H1 (cell line): ENCODE data around the gene ZNF200. TPM values are rescaled to one million over a fixed set of nuclear protein-coding genes. Genes with fewer than 3 reads are reported as not detected.

Experiments used
- RFX5 ChIP-seq: IDR thresholded peaks from 2 replicates; pipeline ENCODE4 v1.6.1; 2011; ENCODE audit warnings: low read depth, low read length, improper control_type of control experiment, borderline replicate concordance
- polyA plus RNA-seq, 7 experiments: library from polyadenylated mRNA; depleted of rRNA in 3 of 7; stranded (reverse) in 5 of 7; unstranded in 2 of 7; fragments of >200 nt in 5 of 7; fragments of 200-250 nt in 2 of 7; gene quantifications; 1 replicate in 5 of 7; 2 replicates in 1 of 7; 4 replicates in 1 of 7; pipeline versions ENCODE4 v1.2.1 to v1.2.3, GENCODE V29; 2011 to 2013; ENCODE audit warnings: missing spikeins in 2 of 7, mixed read lengths in 2 of 7
- total RNA-seq: library from RNA; stranded (reverse); fragmentation: NEBNext Ultra II Directional; extraction: Animal tissue kit (Norgen Biotek cat#: 25700); gene quantifications from 2 replicates; pipeline ENCODE4 v1.2.1, GENCODE V29; 2021
- TF ChIP-seq, protein P1 (sequence below): IDR thresholded peaks from 2 replicates; pipeline ENCODE4 v1.6.1; 2012; ENCODE audit warnings: inconsistent platforms

ZNF200 gene
- total and polyA plus RNA-seq, 2 of the 8 experiments (the other 6 are each of a cell fraction or from before 2014, with no cell fraction given): 2.7 to 9.9 TPM

DNA sequence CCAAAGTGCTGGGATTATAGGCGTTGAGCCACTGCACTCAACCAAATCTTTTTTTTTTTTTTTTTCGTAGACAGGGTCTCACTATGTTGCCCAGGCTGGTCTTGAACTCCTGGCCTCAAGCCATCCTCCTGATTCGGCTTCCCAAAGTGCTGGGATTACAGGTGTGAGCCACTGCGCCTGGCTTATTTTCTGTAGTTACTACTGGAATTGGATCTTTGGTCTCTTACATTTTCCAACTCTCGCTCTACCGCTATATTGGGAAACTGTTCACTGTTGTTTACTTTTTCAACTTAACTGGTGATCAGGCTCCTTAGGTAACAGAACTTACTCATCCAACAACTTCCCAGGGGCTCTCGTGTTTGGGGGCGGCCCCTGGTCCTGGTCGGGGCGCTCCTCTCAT, 14.1 kb downstream of the ZNF200 start (continued):
- TF ChIP-seq RFX5: no peak
- TF ChIP-seq, protein P1, sequence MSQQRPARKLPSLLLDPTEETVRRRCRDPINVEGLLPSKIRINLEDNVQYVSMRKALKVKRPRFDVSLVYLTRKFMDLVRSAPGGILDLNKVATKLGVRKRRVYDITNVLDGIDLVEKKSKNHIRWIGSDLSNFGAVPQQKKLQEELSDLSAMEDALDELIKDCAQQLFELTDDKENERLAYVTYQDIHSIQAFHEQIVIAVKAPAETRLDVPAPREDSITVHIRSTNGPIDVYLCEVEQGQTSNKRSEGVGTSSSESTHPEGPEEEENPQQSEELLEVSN: no peak
